Psoas muscle (tissue), 8 donors: Measurements from ENCODE around the gene IL1R1. TPM values are rescaled to one million over a fixed set of nuclear protein-coding genes. Genes with fewer than 3 reads are reported as not detected.
A peak's percentile ranks its signal among the peaks of the same experiment; 100 is the strongest.

Experiments
- ATAC-seq, 4 donors: fragments of 200-7000 bp; cut with Tn5 transposase; one replicate each; pipeline ENCODE4 v1.9.1; 2020; ENCODE audit warnings: moderate library complexity in 3 of 4, mild to moderate bottlenecking in 2 of 4
- DNase-seq, 2 donors: peaks; one replicate each; pipeline ENCODE4 v3.0.0-alpha.2; 2020
- H3K27ac ChIP-seq: fragments of 200-600 bp; one replicate; pipeline ENCODE4 v1.8.0; 2022
- H3K27me3 ChIP-seq, 3 donors: fragments of 200-600 bp in 1 of 3; one replicate each; pipeline versions ENCODE4 v1.6.1 to v1.8.0; 2013 to 2022; ENCODE audit warnings: low read length in 2 of 3, mild to moderate bottlenecking in 2 of 3, moderate library complexity in 1 of 3; ENCODE audit not compliant: insufficient read depth in 3 of 3
- H3K36me3 ChIP-seq, 2 donors: fragments of 200-600 bp in 1 of 2; one replicate each; pipeline versions ENCODE4 v1.6.1 to v1.8.0; 2013 to 2022; ENCODE audit warnings: low read depth in 1 of 2, mild to moderate bottlenecking in 1 of 2, moderate library complexity in 1 of 2; ENCODE audit not compliant: insufficient read depth in 1 of 2
- H3K4me1 ChIP-seq: fragments of 200-600 bp; one replicate; pipeline ENCODE4 v1.8.0; 2022
- H3K4me3 ChIP-seq: fragments of 200-600 bp; one replicate; pipeline ENCODE4 v1.8.0; 2022; ENCODE audit warnings: mild to moderate bottlenecking
- H3K9me3 ChIP-seq: fragments of 200-600 bp; one replicate; pipeline ENCODE4 v1.8.0; 2022
- WGBS, 3 donors: extraction: QIAGEN DNeasy Blood & Tissue Kit; methylation state at CpG; one replicate each; pipeline versions ENCODE4 v1.1.6 to v1.1.7; 2013; 5-methylcytosine and 5-hydroxymethylcytosine counted together
- intact Hi-C, 2 donors: fragments of 100-400 bp; cut with DNase I; formaldehyde crosslinking; loops; one replicate each; pipeline versions ENCODE4 v1.11.0 to v1.14.2; 2022
- polyA plus RNA-seq, 3 donors: library from polyadenylated mRNA; stranded (reverse); fragments of 200-250 nt; gene quantifications; one replicate each; pipeline ENCODE4 v1.2.3, GENCODE V29; 2013
- total RNA-seq, 4 donors: library from RNA; stranded (reverse); fragmentation: NEBNext Ultra II Directional in 2 of 4; extraction: Animal tissue kit (Norgen Biotek cat#: 25700) in 2 of 4; gene quantifications; one replicate each; pipeline versions ENCODE4 v1.2.1 to v1.2.4, GENCODE V29; 2021 to 2023
- TF ChIP-seq, protein P1 (sequence below): fragments of 200-600 bp; IDR thresholded peaks from one replicate; pipeline ENCODE4 v1.8.0; 2022; ENCODE audit warnings: antibody characterized with exemption
- donor health status: healthy with polysubstance abuse.
- donor health status: DM: no; HTN: no; CAD: no; lungs with moderate emphysema.
- donor health status: Bipolar disorder and iron deficiency.
- donor health status: healthy.
- donor health status: DM: yes; HTN: yes; CAD: no.
- donor health status: DM: no; HTN: no; CAD: no.
- donor health status: DM: no; HTN: no; CAD: no.
- donor health status: DM: yes; HTN: yes; CAD: no.

The IL1R1 gene
- total and polyA plus RNA-seq, 7 donors, result 10.4 to 39.8 (median 15.9) TPM

GRCh38 chr2:102107741-102108070, 34.8 kb upstream of the IL1R1 start:
- TF ChIP-seq, protein P1, sequence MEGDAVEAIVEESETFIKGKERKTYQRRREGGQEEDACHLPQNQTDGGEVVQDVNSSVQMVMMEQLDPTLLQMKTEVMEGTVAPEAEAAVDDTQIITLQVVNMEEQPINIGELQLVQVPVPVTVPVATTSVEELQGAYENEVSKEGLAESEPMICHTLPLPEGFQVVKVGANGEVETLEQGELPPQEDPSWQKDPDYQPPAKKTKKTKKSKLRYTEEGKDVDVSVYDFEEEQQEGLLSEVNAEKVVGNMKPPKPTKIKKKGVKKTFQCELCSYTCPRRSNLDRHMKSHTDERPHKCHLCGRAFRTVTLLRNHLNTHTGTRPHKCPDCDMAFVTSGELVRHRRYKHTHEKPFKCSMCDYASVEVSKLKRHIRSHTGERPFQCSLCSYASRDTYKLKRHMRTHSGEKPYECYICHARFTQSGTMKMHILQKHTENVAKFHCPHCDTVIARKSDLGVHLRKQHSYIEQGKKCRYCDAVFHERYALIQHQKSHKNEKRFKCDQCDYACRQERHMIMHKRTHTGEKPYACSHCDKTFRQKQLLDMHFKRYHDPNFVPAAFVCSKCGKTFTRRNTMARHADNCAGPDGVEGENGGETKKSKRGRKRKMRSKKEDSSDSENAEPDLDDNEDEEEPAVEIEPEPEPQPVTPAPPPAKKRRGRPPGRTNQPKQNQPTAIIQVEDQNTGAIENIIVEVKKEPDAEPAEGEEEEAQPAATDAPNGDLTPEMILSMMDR, result no peak
- intact Hi-C loops, result no loop called here
- H3K36me3 ChIP-seq, result no peaks in the 10 kb centered on the region
- ATAC-seq (no peak), DNase-seq (no peak)
- WGBS, 3 donors, result 85 to 91% (median 91%) methylated on average over 3 of the region's 3 CpGs
- H3K4me3 ChIP-seq, result no peak overlapping the region
- no peaks in the 10 kb centered on the region for H3K9me3 ChIP-seq
- H3K27ac ChIP-seq, result no peak overlapping the region
- peaks cover 47% of the 10 kb centered on the region for H3K4me1 ChIP-seq
- H3K27me3 ChIP-seq, result no peaks in the 10 kb centered on the region

GRCh38 chr2:102109016-102109415, 33.5 kb upstream of the IL1R1 start:
- no peak for ATAC-seq
- 86 to 97% (median 95%) methylated on average over 5 of the region's 5 CpGs for WGBS, 3 donors
- no peak for DNase-seq
- Histone ChIP-seq H3K27me3 (no peaks in the 10 kb centered on the region), H3K9me3 (no peaks in the 10 kb centered on the region), H3K27ac (no peak overlapping the region), H3K36me3 (no peaks in the 10 kb centered on the region), H3K4me3 (no peak overlapping the region), H3K4me1 (peaks cover 44% of the 10 kb centered on the region)
- TF ChIP-seq, protein P1, result no peak
- intact Hi-C loops, result no loop called here

GRCh38 chr2:102110171-102110570, 32.4 kb upstream of the IL1R1 start:
- Histone ChIP-seq H3K27me3 (no peaks in the 10 kb centered on the region), H3K27ac (peak overlapping the region; percentile 71), H3K4me1 (peaks cover 49% of the 10 kb centered on the region), H3K9me3 (no peaks in the 10 kb centered on the region), H3K36me3 (no peaks in the 10 kb centered on the region), H3K4me3 (no peak overlapping the region)
- ATAC-seq (no peak), DNase-seq (no peak)
- WGBS, 3 donors, result 45 to 76% (median 53%) methylated on average over 5 of the region's 5 CpGs
- intact Hi-C loops, result no loop called here
- TF ChIP-seq, protein P1, result no peak

DNA sequence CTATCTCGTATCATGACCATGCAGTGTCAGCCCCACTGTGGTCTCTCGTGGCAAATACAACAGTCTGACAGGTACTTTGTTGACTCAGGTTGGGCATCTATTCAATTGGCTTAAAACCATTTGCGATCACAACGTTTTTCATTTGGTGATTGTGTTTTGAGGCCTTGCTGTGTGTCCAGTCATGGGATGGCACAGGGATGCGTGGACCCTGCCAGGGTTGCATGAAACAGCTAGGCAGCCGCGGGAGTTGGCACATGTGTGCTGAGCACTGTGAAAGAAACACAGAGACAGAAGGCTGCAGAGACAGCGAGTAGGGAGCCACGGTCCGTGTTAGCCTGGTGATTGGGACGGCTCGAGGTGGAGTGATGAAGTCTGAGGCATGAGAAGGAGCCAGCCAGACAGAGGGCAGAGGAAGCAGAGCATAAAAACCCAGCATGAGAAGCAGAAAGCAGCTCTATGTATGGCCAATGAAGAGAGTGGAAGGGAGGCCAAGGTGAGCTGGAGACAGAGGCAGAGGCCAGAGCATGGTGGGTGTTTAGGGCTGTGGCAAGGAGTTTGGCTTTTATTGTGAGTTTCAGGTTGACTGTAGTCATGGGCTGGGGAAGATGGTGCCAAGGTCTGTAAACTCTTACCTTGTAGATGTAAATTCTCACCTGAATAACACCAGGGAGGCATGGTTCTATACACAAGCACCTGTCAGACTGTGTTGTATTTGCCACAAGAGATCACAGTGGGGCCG, 31.8 kb upstream of the IL1R1 start:
- intact Hi-C loops, result no loop called here
- H3K27ac ChIP-seq, result peak overlapping the region; percentile 71
- peak in 1 of 2 donors; percentile 59 for DNase-seq
- H3K4me3 ChIP-seq, result peak overlapping the region; percentile 11
- H3K4me1 ChIP-seq, result peaks cover 52% of the 10 kb centered on the region
- TF ChIP-seq, protein P1, result no peak
- no peaks in the 10 kb centered on the region for H3K9me3 ChIP-seq
- no peaks in the 10 kb centered on the region for H3K27me3 ChIP-seq
- peak in 2 of 4 donors; percentile 54 to 61 for ATAC-seq
- WGBS, 3 donors, result 49 to 79% (median 59%) methylated on average over 13 of the region's 13 CpGs
- no peaks in the 10 kb centered on the region for H3K36me3 ChIP-seq

- WGBS, 3 donors, result 48 to 59% (median 52%) methylated on average over 2 of the region's 2 CpGs
- Histone ChIP-seq H3K27ac (peak overlapping the region; percentile 71), H3K4me3 (peak overlapping the region; percentile 11), H3K9me3 (no peaks in the 10 kb centered on the region), H3K4me1 (peaks cover 57% of the 10 kb centered on the region), H3K36me3 (no peaks in the 10 kb centered on the region), H3K27me3 (no peaks in the 10 kb centered on the region)
- ATAC-seq (peak; percentile 56 to 78 (median 72)), DNase-seq (no peak)
- TF ChIP-seq, protein P1, result no peak
- intact Hi-C loops, result no loop called here
Measured at GRCh38 chr2:102111823-102112222, 30.7 kb upstream of the IL1R1 start.
